Measurements from ENCODE around the gene IGFBP6.

The IGFBP6 gene, protein sequence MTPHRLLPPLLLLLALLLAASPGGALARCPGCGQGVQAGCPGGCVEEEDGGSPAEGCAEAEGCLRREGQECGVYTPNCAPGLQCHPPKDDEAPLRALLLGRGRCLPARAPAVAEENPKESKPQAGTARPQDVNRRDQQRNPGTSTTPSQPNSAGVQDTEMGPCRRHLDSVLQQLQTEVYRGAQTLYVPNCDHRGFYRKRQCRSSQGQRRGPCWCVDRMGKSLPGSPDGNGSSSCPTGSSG

DNA sequence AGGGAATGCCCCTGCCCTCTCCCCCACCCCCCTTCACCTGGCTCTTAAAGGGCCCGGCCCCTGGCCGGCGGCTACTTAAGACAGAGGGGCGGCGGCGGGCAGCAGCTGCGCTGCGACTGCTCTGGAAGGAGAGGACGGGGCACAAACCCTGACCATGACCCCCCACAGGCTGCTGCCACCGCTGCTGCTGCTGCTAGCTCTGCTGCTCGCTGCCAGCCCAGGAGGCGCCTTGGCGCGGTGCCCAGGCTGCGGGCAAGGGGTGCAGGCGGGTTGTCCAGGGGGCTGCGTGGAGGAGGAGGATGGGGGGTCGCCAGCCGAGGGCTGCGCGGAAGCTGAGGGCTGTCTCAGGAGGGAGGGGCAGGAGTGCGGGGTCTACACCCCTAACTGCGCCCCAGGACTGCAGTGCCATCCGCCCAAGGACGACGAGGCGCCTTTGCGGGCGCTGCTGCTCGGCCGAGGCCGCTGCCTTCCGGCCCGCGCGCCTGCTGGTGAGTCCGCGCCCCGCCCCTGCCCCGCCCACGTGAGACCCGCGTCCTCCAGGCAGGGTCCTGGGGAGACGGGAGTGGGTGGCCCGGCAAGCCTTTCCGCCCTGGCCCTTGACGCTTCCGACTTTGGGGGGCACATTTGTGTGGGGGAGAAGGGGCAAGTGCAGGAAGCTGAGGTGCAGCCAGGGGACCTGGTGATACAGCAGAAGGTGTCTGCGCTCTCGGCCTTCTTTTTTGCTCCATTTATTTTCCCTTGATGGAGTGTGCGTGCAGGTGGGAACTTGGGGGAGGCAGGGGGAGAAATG, at the start of gene IGFBP6:
TSS of gene IGFBP6 (plus strand) at position 104 of the 790 bp plus-strand sequence. CDS start at position 155, 51 bp downstream.
- FAIRE-seq = no peak

DNA sequence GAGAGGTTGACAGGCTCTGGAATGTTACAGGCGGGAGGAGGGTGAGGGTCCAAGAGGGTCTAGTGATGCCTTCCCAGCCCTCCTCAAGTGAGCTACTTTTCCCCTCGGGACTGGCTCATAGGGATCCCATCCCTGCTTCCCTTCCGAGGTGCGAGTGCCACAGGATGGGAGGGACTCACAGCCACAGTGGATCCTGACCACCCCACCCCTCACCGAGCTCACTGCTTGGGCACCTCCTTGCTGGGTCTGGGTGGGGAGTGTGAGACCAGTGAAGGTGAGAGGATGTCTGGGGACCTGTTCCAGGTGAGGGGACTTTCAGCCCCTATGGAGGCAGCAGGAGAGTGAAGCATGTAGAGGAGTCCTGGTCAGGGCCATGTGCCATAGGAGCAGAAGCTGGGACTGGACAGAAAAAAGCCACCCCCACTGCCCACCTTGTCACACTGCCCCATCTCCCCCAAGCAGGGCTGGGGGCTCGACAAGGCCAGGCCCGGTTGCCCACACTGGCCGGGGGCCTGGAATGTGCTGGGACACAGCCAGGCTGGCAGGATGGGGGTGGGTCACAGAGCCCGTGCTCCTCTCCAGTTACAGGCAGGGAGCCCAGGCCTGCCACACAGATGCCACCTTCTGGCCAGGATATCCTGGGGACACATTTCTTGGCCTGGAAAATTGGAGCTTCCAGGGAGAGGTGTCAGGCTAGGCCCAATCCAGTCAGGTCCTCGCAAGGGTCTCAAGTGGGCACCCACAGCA, 49.3 kb upstream of the IGFBP6 start:
- no peak for FAIRE-seq

DNA sequence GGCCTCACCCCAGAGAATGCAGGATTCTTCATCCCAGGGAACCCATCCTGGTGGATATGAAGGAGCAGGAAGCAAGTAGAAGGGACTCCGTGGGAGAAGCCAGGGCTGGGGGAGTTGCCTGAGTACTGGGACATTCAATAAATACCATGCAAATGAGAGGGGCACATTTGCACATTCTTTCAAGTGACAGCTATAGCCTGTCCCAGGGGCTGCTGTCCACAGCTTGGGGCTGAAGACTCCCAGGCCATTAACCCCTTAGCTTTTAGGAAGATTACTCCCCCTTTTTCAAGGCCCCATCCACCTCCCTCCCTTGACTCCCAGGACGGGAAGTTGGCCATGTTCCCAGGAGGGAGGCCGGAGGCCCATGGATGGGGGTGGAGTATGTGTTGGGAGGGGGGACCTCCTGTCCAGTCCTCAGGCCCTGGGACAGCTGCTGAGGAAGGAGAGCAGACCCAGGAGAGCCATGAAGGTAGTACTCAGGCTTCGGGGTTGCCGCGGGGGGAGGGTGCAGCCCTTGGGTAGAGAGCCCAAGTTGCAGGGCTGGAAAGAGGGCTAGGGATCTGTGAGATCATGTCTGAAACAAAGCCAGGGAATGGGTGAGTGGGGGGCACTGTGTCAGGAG, 48.6 kb upstream of the IGFBP6 start:
- no peak for FAIRE-seq

DNA sequence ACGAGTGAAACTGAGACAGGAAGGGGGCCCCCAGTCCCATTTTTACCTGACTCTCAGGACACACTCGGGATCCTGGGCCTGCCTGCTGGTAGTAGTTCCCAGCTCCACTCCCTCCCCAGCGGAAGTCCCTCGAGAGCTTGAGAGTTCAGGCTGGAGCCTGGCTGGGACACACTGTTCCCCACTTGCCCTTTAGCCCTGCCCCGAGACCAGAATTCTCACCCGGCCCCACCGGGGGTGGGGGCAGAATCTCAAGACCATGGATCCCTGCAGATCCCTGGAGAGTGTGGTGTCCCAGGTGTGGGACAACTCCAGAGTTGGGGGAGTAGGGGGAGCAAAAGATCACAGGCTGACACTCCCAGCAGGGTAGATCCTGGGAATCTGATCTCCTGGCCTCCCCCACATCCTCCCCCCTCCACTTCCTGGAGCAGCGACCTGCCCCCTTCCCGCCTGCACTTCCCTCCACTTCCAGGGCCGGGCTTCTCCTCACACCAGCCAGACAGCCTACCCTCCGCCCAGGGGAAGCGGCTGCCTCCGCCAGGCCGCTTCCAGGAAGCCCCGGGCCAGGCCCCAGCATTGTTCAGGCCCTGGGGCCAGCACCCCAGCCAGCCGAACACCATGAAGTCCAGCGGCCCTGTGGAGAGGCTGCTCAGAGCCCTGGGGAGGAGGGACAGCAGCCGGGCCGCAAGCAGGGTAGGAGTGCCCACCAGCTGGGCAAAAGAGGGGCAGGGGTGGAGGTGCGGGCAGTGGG, 47.7 kb upstream of the IGFBP6 start, which contains the start of gene TNS2:
TSS of gene TNS2 (plus strand) at position 495 of the 748 bp plus-strand sequence. CDS start at position 616, 121 bp downstream.
- FAIRE-seq = no peak

DNA sequence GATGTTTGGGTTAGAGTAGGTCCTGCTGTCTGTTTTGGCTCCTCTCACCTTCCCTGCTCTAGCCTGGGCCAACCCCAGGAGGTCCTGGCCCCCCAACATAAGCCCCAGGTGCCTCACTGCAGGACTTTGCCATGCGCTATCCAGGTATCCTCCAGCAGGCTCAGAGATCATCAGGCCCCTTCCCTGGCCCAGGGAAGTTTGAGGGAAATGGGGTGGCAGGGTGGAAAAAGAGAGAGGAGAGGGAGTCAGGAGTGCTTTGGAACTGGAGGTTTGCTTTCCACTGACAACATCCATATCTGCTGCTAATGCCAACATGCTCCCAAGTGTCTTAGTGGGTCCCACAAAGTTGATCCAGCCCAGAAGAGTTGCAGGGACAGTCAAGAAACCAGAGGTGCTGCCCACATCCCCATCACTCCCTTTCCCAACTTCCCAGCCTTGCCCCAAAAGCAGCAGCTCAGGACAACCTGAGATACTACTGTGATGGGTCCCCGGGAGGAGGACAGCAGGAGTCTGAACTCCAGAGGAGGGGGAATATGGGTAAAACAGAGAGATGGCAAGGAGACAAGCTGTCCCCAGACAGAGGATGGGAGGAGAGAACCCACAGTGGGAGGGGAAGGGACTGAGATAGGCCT, 46.9 kb upstream of the IGFBP6 start:
- FAIRE-seq = no peak

DNA sequence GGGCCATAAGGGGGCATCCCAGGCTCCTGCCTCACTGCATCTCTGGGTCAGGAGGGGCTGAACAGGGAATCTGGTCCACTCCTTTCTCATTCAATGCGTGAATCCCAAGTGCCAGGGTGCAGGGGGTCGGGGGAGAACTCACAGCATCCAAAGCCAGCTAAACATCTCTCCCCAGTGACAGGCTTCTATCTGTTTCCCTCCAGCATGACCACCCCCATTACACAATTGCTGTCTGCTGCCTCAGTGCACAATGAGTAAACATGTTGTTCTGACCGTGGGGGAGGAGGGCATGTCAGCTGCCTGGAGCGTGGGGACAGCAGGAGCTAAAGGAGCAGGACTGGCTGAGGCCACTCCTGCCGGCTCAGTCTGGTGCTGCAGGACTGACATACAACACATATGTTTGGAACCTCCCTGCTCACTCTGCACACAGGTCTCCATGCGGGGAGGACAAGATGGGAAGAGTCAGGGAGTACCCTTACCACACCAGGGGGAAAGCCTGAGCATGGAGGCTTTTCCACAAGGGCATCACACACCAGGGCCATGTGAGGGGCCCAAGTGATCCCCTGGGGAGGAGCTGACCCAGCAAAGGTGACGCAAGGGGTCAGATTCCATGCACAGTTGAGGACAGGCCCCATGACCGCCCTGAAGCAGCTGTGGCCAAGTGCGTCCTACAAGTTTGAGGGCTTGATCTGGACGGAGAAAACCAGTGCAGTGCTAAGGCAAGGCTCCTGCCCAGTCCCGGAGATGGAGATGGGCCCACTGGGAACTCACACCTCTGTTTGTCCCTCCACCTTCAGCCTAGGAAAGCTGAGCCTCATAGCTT, 46.2 kb upstream of the IGFBP6 start:
- no peak for FAIRE-seq

DNA sequence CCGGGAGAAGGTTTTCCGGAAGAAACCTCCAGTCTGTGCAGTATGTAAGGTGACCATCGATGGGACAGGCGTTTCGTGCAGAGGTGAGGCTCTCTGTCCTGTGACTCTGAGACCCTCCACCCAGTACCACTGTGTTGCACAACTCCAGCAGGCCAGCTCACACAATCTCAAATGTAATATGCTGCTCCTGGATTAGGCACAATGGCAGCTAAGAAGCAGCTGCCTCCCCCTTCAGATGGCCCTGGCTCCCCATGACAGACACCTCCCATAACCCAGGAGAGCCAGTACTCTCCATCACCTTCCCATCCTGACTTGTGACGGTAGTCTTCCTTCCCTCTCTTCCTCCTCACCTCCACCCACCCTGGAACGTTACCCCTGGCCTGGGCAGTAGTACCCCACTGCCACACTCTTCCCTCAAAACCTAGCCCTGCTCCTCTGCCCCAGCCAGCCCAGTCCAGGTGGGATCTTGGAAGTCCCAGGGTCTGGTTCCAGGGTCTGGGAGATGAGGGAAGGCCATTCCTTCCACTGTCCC, 45.5 kb upstream of the IGFBP6 start:
- FAIRE-seq = no peak

DNA sequence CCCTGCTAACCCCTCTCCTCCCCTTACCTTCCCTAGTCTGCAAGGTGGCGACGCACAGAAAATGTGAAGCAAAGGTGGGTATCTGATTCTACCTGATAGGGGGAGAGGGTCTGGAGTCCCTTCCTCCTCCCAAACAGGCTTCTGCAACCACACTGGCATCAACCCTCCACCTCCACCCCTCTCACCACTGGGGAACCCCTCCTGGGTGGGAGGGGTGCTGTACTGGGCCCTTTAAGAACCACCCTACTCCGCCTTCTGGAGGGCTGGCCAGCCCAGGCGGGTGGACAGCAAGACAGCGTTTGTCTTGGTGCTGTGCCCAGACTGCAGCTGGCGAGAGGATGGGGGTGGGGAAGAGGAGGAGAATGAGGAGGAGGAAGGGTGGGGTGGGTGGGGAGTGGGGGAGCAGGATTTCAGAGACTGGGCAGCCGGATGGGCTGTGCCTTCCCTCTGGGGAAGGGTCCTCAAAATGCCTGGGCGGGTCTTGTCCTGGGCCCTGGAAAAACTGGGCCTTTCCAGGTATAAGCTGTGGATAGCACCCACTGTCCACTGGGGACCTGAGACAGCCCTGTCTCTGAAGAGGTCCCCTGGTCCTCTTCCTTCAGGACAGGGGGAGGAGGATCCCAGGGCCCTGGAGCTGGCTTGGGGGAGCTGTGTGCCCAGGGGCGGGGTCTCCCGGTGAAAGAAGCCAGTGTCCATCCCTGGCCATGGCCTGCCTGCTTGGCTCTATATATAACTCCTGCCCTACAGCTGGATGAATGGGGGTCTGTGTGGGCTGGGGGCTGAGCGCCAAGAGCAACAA, 44.8 kb upstream of the IGFBP6 start:
- FAIRE-seq = no peak

DNA sequence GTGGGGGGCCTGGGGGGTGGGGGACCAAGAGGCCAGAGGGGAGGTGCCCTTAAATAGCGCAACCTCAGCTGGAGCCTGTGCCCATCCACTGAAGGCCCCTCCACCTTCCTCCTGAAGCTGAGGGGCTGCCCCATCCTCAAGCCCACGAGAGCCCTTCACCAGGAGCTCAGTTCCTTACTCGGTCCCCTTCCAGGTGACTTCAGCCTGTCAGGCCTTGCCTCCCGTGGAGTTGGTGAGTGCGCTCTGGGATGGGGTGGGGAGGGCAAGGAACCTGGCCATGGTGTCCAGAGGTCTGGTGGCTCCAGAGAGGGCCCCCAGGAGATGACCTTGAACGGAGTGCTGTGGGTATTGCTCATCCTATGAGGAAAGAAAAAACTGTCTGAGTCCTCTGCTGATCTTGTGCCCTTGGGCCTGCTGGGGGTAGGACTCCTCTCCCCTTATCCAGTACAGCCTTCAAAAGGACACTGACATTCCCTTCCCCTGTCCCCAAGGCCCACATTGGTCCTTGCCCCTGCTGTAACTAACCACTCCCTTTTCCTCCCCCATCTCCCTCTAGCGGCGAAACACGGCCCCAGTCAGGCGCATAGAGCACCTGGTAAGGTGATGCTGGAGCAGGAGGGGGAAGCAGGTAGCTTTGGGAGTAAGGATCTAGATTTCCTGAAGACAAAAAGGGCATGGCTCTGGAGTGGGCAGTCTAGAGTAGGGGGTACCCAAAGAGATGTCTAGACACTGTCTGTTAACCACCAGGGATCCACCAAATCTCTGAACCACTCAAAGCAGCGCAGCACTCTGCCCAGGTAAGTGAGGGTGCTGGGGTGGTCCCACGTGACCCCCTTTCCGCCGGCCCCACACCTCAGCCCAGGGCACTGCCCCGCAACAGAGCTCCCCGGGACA, 44.0 kb upstream of the IGFBP6 start:
- no peak for FAIRE-seq

DNA sequence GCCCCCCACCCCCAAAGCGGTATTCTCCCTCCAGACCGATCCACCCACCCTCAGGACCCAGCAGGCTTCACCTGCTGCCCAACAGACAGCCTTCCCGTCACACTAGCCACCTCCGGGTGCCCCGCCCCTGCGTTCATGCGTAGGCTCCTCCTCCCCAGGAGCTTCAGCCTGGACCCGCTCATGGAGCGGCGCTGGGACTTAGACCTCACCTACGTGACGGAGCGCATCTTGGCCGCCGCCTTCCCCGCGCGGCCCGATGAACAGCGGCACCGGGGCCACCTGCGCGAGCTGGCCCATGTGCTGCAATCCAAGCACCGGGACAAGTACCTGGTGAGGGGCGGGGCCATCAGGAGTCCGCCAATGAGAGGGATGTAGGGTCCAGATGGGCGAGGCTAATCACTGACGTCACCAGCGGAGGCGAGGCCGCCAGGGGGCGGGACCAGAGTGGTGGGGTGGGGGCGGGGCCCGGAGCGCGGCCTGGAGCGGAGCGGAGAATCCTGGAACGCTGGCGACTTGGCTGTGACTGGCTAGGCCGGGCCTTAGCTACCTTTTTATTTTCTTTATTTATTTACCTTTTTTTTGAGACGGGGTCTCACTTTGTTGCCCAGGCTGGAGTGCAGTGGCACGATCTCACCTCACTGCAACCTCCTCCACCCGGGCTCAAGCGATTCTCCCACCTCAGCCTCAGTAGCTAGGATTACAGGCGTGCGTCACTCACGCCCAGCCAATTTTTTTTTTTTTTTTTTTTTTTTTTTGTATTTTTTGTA, 43.2 kb upstream of the IGFBP6 start:
- no peak for FAIRE-seq

DNA sequence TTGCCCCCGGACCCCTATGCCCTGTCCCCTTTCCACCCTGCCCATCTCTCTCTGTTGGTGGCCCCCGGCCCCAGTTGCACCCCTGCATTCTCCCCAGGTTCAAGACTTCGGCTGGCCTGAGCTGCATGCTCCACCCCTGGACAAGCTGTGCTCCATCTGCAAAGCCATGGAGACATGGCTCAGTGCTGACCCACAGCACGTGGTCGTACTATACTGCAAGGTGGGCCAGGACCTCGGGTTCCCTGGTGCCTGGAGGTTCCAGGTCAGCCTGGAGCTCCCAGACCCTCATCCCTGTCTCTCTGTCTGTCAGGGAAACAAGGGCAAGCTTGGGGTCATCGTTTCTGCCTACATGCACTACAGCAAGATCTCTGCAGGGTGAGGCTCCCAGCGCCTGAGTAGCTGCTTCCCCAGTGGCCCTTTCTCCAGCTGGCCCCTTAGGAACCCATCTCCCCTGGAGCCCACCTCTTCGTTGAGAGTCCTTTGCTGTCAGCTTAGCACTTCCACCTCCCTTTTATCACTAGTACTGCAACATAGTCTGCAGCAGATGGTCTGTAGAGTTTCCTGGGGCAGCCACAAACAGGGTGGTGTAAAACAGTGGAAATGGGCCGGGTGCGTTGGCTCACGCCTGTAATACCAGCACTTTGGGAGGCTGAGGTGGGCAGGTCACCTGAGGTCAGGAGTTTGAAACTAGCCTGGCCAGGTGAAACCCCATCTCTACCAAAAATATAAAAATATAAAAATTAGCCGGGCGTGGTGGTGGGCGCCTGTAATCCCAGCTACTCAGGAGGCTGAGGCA, 41.8 kb upstream of the IGFBP6 start:
- FAIRE-seq = no peak

DNA sequence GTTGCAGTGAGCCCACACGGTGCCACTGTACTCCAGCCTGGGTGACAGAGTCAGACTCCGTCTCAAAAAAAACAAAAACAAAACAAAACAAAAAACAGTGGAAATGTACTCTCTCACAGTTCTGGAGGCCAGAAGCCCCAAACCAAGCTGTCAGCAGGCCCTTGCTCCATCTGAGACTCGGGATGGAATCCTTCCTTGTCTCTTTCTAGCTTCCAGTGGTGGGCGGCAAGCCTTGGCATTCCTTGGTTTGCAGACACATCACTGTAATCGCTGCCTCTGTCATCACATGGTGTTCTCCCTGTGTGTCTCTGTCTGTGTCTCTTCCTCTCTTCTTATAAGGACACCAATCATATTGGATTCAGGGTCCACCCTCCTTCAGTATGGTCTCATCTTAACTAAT, 41.2 kb upstream of the IGFBP6 start:
- no peak for FAIRE-seq

DNA sequence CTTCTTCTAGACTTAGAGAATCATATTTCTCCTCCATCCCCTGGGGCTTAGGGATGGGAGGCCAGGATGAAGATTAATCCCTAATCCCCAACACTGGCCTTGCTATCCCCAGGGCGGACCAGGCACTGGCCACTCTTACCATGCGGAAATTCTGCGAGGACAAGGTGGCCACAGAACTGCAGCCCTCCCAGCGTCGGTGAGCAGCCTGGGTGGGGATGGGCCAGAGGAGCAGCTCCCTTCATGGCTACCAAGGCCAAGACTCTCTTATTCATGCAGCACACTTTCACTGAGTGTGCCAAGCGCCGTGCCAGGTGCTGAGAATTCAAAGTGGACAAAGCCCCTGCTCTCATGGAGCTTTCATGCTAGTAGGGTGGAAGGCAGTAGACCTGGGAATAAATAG, 40.6 kb upstream of the IGFBP6 start:
- no peak for FAIRE-seq

DNA sequence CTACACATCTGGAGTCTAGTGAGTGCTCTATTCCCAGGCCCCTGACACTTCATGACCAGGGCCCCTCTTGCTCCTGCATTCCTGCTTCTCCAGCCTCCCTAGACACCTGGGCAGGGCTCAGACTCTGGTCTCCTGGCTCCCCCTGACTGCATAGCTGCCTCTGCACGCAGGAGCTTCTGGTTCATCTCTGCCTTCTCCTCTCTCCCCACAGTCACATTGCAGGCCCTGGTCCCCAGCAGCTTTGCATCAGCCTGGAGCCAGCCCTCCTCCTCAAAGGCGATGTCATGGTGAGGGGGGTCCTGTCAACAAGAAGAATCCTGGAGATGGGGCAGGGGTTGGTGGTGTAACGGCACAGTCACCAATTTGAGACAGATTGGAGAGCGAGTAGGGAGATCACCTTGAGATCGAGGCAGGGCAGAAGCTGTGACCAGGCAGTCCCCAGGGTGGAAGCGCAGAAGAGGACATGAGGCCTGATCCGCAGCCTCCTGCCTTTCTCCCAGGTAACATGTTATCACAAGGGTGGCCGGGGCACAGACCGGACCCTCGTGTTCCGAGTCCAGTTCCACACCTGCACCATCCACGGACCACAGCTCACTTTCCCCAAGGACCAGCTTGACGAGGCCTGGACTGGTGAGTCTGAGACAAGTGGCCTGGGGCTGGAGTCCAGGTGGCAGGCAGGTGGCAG, 39.5 kb upstream of the IGFBP6 start:
- FAIRE-seq = no peak

DNA sequence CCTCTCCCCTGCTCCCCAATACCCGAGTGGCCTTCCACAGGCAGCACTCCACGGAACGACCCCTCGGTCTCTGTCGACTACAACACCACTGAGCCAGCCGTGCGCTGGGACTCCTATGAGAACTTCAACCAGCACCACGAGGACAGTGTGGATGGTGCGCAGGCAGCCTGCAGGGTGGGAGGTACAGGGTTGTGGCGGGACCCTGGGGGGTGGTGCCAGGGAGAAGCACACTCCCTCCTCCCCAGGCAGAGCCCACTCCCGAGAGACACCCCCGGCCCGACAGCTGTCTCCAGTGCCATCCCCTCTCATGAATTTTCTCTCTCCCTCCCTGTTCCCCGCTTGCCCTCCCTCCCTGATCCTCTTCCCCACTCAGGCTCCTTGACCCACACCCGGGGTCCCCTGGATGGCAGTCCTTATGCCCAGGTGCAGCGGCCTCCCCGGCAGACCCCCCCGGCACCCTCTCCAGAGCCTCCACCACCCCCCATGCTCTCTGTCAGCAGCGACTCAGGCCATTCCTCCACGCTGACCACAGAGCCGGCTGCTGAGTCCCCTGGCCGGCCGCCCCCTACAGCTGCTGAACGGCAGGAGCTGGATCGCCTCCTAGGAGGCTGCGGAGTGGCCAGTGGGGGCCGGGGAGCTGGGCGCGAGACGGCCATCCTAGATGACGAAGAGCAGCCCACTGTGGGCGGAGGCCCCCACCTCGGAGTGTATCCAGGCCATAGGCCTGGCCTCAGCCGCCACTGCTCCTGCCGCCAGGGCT, 38.6 kb upstream of the IGFBP6 start:
- FAIRE-seq = no peak
